ENCODE results near the gene GPR155.
A peak's percentile ranks its signal among the peaks of the same experiment; 100 is the strongest.
"Not testable (repeated sequence)": the region's sequence is repeated elsewhere in the genome, so short reads cannot be mapped to it uniquely, and the experiment has no call there.

GPR155 gene

DNA sequence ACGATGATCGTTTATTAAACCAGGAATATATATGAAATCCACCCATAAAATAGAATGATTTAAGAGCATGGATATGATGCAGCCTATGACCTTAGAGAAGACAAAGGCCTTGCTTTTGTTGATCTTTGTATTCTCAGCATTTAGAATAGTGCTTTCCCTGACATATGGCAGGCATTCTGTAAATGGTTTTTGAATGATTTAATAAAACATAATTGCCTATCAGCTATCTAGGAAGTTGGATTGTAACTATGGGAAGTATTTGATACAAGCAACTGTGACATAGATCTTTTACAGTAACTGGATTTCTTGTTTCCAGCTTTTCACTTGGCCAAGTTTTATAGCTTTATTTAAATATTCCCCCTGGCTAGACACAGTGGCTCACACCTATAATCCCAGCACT is 5.1 kb upstream of the GPR155 start:
- TF ChIP-seq, protein P1, sequence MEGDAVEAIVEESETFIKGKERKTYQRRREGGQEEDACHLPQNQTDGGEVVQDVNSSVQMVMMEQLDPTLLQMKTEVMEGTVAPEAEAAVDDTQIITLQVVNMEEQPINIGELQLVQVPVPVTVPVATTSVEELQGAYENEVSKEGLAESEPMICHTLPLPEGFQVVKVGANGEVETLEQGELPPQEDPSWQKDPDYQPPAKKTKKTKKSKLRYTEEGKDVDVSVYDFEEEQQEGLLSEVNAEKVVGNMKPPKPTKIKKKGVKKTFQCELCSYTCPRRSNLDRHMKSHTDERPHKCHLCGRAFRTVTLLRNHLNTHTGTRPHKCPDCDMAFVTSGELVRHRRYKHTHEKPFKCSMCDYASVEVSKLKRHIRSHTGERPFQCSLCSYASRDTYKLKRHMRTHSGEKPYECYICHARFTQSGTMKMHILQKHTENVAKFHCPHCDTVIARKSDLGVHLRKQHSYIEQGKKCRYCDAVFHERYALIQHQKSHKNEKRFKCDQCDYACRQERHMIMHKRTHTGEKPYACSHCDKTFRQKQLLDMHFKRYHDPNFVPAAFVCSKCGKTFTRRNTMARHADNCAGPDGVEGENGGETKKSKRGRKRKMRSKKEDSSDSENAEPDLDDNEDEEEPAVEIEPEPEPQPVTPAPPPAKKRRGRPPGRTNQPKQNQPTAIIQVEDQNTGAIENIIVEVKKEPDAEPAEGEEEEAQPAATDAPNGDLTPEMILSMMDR (IDR thresholded peaks at IDR 0.05; ENCODE audit: borderline replicate concordance, control extremely low read depth, extremely low read depth, insufficient read depth, missing control alignments), result no peak
- DNase-seq (ENCODE audit: low spot score), result no peak
- in situ Hi-C loops (cut with MboI; ENCODE audit: low sequenced_read_pairs, unreplicated experiment), result no loop called here

DNA sequence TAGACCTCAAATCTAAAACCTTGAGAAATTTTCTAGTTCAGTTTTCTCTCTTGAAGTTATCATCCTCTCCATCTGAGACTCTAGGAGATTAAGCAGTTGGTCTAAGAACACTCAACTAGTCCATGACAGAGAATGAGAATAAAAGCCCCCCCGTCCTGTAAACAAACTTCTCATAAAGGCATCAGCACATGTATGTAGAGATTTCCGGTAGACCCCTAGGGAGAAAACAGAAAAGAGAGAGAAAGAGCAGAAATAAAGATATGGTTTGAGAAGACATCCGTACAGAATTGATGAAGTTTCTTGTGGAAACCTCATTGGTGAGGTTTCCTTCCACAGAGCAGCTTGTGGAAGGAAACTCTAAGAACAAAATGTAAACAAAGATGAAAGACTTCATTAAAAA is 3.2 kb upstream of the GPR155 start:
- in situ Hi-C loops (cut with MboI; ENCODE audit: low sequenced_read_pairs, unreplicated experiment), result no loop called here
- TF ChIP-seq, protein P1 (IDR thresholded peaks at IDR 0.05; ENCODE audit: borderline replicate concordance, control extremely low read depth, extremely low read depth, insufficient read depth, missing control alignments), result no peak
- DNase-seq (ENCODE audit: low spot score), result no peak

DNA sequence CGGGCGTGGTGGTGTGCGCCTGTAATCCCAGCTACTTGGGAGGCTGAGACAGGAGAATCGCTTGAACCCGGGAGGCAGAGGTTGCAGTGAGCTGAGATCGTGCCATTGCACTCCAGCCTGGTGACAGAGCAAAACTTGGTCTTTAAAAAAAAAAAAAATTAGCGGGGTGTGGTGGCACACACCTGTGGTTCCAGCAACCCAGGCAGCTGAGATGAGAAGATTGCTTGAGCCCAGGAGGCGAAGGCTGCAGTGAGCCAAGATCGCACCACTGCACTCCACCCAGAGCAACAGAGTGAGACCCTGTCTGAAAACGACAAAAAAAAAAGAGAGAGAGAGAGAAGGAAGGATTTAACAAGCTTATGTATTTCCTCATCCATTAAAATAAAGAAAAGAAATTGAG is 2.7 kb upstream of the GPR155 start:
- in situ Hi-C loops (cut with MboI; ENCODE audit: low sequenced_read_pairs, unreplicated experiment); DNase-seq (ENCODE audit: low spot score): not testable (repeated sequence)

DNA sequence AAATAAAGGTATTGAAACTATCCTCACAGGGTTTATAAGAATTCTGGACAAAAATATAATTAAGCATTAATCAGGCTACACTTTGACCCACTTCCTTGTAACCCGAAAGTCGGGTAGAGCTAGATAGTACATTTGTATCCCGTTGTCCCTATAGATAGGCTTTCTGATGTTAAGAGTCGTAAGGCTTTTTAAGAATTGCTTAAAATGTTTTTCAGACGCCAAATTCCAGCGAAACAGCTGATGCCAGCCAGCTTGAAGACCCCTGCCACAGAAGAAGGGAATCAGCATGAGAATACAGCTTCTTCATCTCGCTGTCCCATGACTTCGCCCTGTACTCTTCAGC is 962 bp upstream of the GPR155 start:
- no peak for DNase-seq (ENCODE audit: low spot score)
- in situ Hi-C loops (cut with MboI; ENCODE audit: low sequenced_read_pairs, unreplicated experiment), result no loop called here
- TF ChIP-seq, protein P1 (IDR thresholded peaks at IDR 0.05; ENCODE audit: borderline replicate concordance, control extremely low read depth, extremely low read depth, insufficient read depth, missing control alignments), result no peak

DNA sequence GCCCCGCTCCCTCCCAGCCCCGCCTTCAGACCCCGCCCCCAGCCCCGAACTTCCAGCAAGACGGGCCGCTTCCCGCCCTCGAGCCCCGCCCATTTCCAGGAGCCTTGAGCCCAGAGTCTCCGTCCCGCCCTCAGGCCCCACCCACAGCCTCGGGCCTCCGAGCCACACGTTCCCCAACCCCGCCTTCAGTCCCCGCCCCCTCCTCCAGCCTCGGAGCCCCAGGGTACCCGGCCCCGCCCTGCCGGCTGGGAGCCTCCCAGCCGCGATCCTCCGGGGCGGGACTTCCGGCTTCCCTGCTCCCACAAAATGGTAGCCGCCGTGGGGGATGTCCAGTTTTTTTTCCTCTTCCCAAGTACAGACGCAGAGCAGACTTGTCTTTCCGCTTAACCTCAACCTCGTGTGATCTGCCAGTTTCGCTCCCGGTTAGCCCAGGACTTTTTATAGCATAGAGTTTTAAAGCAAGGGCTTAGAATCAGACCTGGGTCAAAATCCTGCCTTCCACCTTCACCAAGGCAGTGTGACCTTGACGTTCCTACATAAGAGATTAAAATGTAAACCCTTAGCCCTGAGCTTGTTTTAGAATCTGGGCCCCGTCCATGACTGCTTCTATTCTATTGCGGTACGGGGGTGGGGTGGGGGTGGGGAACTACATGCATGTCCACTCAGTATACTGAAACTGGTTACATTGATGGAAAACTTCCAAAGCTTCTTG is 435 bp upstream of the GPR155 start:
- DNase-seq (ENCODE audit: low spot score), result peak; percentile 99
- in situ Hi-C loops (cut with MboI; ENCODE audit: low sequenced_read_pairs, unreplicated experiment), result no loop called here
- TF ChIP-seq, protein P1 (IDR thresholded peaks at IDR 0.05; ENCODE audit: borderline replicate concordance, control extremely low read depth, extremely low read depth, insufficient read depth, missing control alignments), result no peak

DNA sequence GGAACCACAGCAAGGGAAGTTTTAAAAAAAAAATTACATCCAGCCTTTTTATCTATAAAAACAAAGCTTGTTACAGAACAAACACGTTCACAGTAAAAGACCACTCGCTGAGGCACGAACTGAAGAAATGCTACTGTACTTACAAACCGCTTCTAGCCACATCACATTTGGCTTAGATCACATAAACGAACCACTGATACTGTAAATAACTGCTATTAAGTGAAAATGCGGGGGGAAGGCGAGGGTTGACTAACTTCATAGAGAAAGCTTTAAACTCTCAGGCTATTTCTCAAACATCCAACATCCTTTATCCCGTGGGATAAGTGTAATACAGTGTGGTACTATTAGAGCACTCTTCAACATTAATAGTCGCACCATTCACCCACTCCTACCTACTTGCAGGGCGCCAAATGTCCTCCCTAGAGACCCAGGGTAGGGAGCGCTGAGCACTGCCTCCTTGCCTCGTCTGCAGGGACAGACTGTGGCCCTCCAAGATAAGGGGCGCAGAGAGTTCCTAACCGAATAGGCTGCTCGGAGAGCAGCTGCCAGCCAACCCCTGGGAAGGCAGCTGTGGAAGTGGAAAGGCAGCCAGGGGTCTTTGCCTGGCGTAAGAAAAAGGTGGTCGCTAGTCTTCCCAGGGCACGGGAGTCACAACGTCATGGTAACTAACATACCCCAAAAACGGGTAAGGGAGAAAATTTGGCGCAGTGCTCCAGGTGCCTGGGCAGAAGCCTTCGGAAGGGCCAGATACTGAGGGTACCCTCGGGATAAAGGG is 854 bp downstream of the GPR155 start:
- in situ Hi-C loops (cut with MboI; ENCODE audit: low sequenced_read_pairs, unreplicated experiment), result no loop called here
- DNase-seq (ENCODE audit: low spot score), result peak; percentile 41

DNA sequence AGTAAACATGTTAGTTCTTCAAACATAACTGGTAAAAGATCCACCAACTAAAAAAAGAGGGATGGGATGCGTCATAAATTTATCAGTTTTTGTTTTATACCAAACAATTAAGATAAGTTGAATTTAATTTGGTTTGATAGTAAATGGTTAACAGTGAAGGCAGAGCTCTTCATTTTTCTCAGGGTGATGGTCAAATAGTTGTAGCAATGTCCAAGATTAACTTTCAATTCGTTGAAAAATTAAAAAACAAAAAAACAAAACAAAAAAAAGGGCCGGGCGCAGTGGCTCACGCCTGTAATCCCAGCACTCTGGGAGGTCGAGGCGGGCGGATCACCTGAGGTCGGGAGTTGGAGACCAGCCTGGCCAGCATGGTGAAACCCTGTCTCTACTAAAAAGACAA is 1.8 kb downstream of the GPR155 start:
- DNase-seq (ENCODE audit: low spot score); in situ Hi-C loops (cut with MboI; ENCODE audit: low sequenced_read_pairs, unreplicated experiment): not testable (repeated sequence)

More for the DNA sequence above, 854 bp downstream of the GPR155 start:
- TF ChIP-seq, protein P1 (IDR thresholded peaks at IDR 0.05; ENCODE audit: borderline replicate concordance, control extremely low read depth, extremely low read depth, insufficient read depth, missing control alignments), result no peak

Measured in GM13976 (cell line).